SK-N-SH (cell line): ENCODE results near the gene PREPL.

ENCODE experiments used
- CTCF ChIP-seq: fragments of 200-600 bp; sonication (generic); IDR thresholded peaks from 2 replicates; pipeline ENCODE4 v1.6.1; 2017; ENCODE audit warnings: antibody characterized with exemption, mild to moderate bottlenecking, moderate library complexity
- EP300 ChIP-seq, 2 experiments: IDR thresholded peaks; 2 replicates each; pipeline versions ENCODE4 v1.4.0 to v1.6.1; 2012; ENCODE audit warnings: borderline replicate concordance in 1 of 2, low read depth in 1 of 2, low read length in 1 of 2
- FOXM1 ChIP-seq: IDR thresholded peaks from 2 replicates; pipeline ENCODE4 v1.4.0; 2012; ENCODE audit warnings: low read depth, mild to moderate bottlenecking
- MAX ChIP-seq: IDR thresholded peaks from 2 replicates; pipeline ENCODE4 v1.4.0; 2012; ENCODE audit warnings: low read depth
- NRF1 ChIP-seq: IDR thresholded peaks from 2 replicates; pipeline ENCODE4 v1.6.1; 2012; ENCODE audit warnings: low read depth, mild to moderate bottlenecking, low read length
- RCOR1 ChIP-seq: fragments of 150-350 bp; IDR thresholded peaks from 2 replicates; pipeline ENCODE4 v1.6.1; 2017; ENCODE audit warnings: antibody characterized with exemption, low read length
- RXRA ChIP-seq: IDR thresholded peaks from 2 replicates; pipeline ENCODE4 v1.4.0; 2012; ENCODE audit warnings: low read depth, mild to moderate bottlenecking, borderline replicate concordance
- TAF1 ChIP-seq: IDR thresholded peaks from 2 replicates; pipeline ENCODE4 v1.6.1; 2012; ENCODE audit warnings: low read depth, mild to moderate bottlenecking, low read length, moderate library complexity, borderline replicate concordance
- YY1 ChIP-seq: IDR thresholded peaks from 2 replicates; pipeline ENCODE4 v1.4.0; 2012; ENCODE audit warnings: low read depth, mild to moderate bottlenecking

DNA sequence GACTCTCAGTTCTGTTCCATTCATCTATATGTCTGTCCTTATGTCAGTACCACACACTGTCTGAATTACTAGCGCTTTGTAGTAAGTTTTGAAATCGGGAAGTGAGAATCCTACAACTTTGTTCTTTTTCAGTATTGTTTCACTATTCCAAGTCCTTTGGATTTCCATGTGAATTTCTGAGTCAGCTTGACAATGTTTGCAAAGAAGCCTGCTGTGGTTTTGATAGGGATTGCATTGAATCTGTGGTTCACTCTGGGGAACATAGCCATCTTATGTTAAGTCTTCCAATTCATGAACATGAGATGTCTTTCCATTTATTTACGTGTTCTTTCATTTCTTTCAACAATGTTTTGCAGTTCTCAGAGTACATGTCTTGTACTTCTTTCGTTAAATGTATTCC lies 71.0 kb downstream of the PREPL start:
- TF ChIP-seq EP300 (IDR thresholded peaks at IDR 0.05; ENCODE audit: borderline replicate concordance in 1 of 2, low read depth in 1 of 2, low read length in 1 of 2), result no peak
- TF ChIP-seq CTCF, result no peak
- TF ChIP-seq FOXM1, result no peak
- no peak for TF ChIP-seq MAX
- no peak for TF ChIP-seq RCOR1
- no peak for TF ChIP-seq RXRA
- TF ChIP-seq NRF1, result no peak
- TF ChIP-seq TAF1, result no peak
- no peak for TF ChIP-seq YY1
